Stimulated activated CD8-positive, alpha-beta memory T cell treated with anti-CD3 and anti-CD28 coated beads, Interleukin-4, amount 100 ng/mL, for 4 hours (primary cell): ENCODE measurements around the gene GCG.

Experiments
- DNase-seq, 2 donors: peaks; one replicate each; pipeline ENCODE4 v3.0.0-alpha.2; 2020; ENCODE audit warnings: low read depth in 2 of 2, low spot score in 1 of 2

Gene GCG

GRCh38 chr2:162106146-162106551 lies 45.9 kb downstream of the GCG start:
- no peak for DNase-seq

DNA sequence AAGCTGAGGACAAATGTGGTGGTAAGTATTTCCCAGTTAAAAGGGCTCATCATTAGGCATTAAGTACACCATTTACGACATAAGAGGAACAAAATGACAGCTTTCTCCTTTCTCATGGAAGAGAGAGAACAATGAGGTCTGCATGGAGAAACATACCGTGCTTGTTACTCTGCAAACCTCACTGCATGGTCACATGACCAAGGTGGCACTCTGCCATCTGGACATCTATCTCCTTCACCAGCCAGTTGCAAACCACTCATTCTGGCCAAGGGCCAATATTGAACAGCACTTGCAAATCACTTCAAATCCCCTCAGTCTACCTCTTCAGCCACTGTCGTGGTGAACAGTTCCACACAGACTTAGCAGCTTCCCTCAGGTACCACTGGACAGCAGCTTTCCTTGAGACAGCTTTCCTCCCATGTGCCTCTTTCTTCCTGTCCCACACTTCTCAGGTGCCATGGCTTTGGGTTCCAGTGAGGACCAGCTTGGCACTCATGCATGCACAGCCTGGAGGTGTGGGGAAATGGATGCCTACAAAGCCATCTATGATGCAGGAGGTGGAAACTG lies 48.5 kb downstream of the GCG start:
- no peak for DNase-seq

- DNase-seq, result no peak
Observed at GRCh38 chr2:162100579-162100978, 51.5 kb downstream of the GCG start.

GRCh38 chr2:162099836-162100235 lies 52.2 kb downstream of the GCG start:
- DNase-seq, result no peak
